SK-N-SH (cell line): ENCODE measurements around the gene LDB1. TPM values are rescaled to one million over a fixed set of nuclear protein-coding genes. Genes with fewer than 3 reads are reported as not detected.

ENCODE experiments used
- CTCF ChIA-PET: fragments of 300-600, 350-600 bp; formaldehyde crosslinking; extraction: SDS; loops from one replicate; lab custom pipeline; 2021; lab: Yijun Ruan, JAX
- POLR2A ChIA-PET: fragments of 350-600 bp; sonication (Branson Sonifier 250); formaldehyde crosslinking; extraction: SDS; loops from one replicate; lab custom pipeline; 2020; ENCODE audit warnings: antibody characterized with exemption, inconsistent platforms; lab: Yijun Ruan, JAX
- DNase-seq: peaks from one replicate; pipeline ENCODE4 v3.0.0; 2012
- H2AFZ ChIP-seq: fragments of 200-600 bp; sonication (generic); 2 replicates; pipeline ENCODE4 v1.8.1; 2016; ENCODE audit warnings: antibody characterized with exemption, mild to moderate bottlenecking, low read depth
- H3F3A ChIP-seq: fragments of 200-600 bp; sonication (generic); replicated peaks from 2 replicates; pipeline ENCODE3; 2016; ENCODE audit warnings: antibody characterized with exemption, mild to moderate bottlenecking; ENCODE audit not compliant: insufficient read depth
- H3K27ac ChIP-seq, 2 experiments: fragments of 200-500 bp in 1 of 2; fragments of 200-600 bp in 1 of 2; sonication (Bioruptor generic) in 1 of 2; sonication (generic), shearing (Covaris generic) in 1 of 2; 2 replicates each; pipeline versions ENCODE4 v1.5.1 to v1.6.1; 2014 to 2016; ENCODE audit warnings: low read depth in 2 of 2, inconsistent platforms in 1 of 2, low read length in 1 of 2, mild to moderate bottlenecking in 1 of 2, mixed read lengths in 1 of 2
- H3K27me3 ChIP-seq: fragments of 200-600 bp; sonication (generic), shearing (Covaris generic); 2 replicates; pipeline ENCODE4 v1.6.1; 2016; ENCODE audit warnings: mixed run types; ENCODE audit not compliant: insufficient read depth
- H3K36me3 ChIP-seq, 2 experiments: fragments of 200-500 bp in 1 of 2; fragments of 200-600 bp in 1 of 2; sonication (Bioruptor generic) in 1 of 2; sonication (generic) in 1 of 2; replicated peaks in 1 of 2; 2 replicates each; pipeline versions ENCODE3 to v1.5.1; 2014 to 2016; ENCODE audit warnings: low read length in 1 of 2, mild to moderate bottlenecking in 1 of 2; ENCODE audit not compliant: insufficient read depth in 2 of 2, control insufficient read depth in 1 of 2
- H3K4me1 ChIP-seq, 2 experiments: fragments of 200-500 bp in 1 of 2; fragments of 200-600 bp in 1 of 2; sonication (Bioruptor generic) in 1 of 2; sonication (generic), shearing (Covaris generic) in 1 of 2; 2 replicates each; pipeline versions ENCODE4 v1.5.1 to v1.6.1; 2014 to 2016; ENCODE audit warnings: low read depth in 1 of 2, low read length in 1 of 2, mixed run types in 1 of 2; ENCODE audit not compliant: insufficient read depth in 2 of 2, control insufficient read depth in 1 of 2
- H3K4me2 ChIP-seq: fragments of 200-600 bp; sonication (generic), shearing (Covaris generic); 2 replicates; pipeline ENCODE4 v1.6.1; 2017; ENCODE audit warnings: mixed run types
- H3K4me3 ChIP-seq, 2 experiments: fragments of 200-500 bp in 1 of 2; fragments of 200-600 bp in 1 of 2; sonication (Bioruptor generic) in 1 of 2; sonication (generic), shearing (Covaris generic) in 1 of 2; 2 replicates each; pipeline versions ENCODE4 v1.5.1 to v1.8.1; 2014 to 2016; ENCODE audit warnings: low read depth in 2 of 2, inconsistent platforms in 1 of 2, low read length in 1 of 2, mild to moderate bottlenecking in 1 of 2, mixed read lengths in 1 of 2, moderate library complexity in 1 of 2
- H3K79me2 ChIP-seq: fragments of 200-600 bp; sonication (generic); 2 replicates; pipeline ENCODE4 v1.8.1; 2017; ENCODE audit warnings: mild to moderate bottlenecking; ENCODE audit not compliant: insufficient read depth
- H3K9ac ChIP-seq: fragments of 200-600 bp; sonication (generic); 2 replicates; pipeline ENCODE4 v1.6.1; 2017; ENCODE audit warnings: mixed run types
- H3K9me2 ChIP-seq: fragments of 200-600 bp; sonication (generic); 2 replicates; pipeline ENCODE4 v1.6.1; 2017; ENCODE audit warnings: mixed run types
- H3K9me3 ChIP-seq: fragments of 200-600 bp; sonication (generic); 2 replicates; pipeline ENCODE4 v1.6.1; 2017; ENCODE audit warnings: mixed run types, mild to moderate bottlenecking, moderate library complexity
- H4K20me1 ChIP-seq: fragments of 200-600 bp; sonication (generic); 2 replicates; pipeline ENCODE4 v1.6.1; 2017; ENCODE audit warnings: mild to moderate bottlenecking, mixed run types; ENCODE audit not compliant: insufficient read depth
- CHD2 ChIP-seq: fragments of 150-350 bp; IDR thresholded peaks from 2 replicates; pipeline ENCODE4 v1.6.1; 2018; ENCODE audit warnings: low read length; ENCODE audit not compliant: partially characterized antibody
- ELF1 ChIP-seq: IDR thresholded peaks from 2 replicates; pipeline ENCODE4 v1.4.0; 2012
- EP300 ChIP-seq, 2 experiments: IDR thresholded peaks; 2 replicates each; pipeline versions ENCODE4 v1.4.0 to v1.6.1; 2012; ENCODE audit warnings: borderline replicate concordance in 1 of 2, low read depth in 1 of 2, low read length in 1 of 2
- EZH2phosphoT487 ChIP-seq: fragments of 200-600 bp; sonication (generic); IDR thresholded peaks from 2 replicates; pipeline ENCODE4 v1.6.1; 2017; ENCODE audit warnings: low read depth, mixed run types, mild to moderate bottlenecking, antibody characterized with exemption, moderate library complexity, borderline replicate concordance
- FOXM1 ChIP-seq: IDR thresholded peaks from 2 replicates; pipeline ENCODE4 v1.4.0; 2012; ENCODE audit warnings: low read depth, mild to moderate bottlenecking
- GABPA ChIP-seq: IDR thresholded peaks from 2 replicates; pipeline ENCODE4 v1.4.0; 2012; ENCODE audit warnings: low read depth, mild to moderate bottlenecking
- IRF3 ChIP-seq: fragments of 150-350 bp; IDR thresholded peaks from 2 replicates; pipeline ENCODE4 v1.6.1; 2016; ENCODE audit warnings: mild to moderate bottlenecking, low read depth, low read length
- JUND ChIP-seq: IDR thresholded peaks from 2 replicates; pipeline ENCODE4 v1.4.0; 2012
- NFIC ChIP-seq: IDR thresholded peaks from 2 replicates; pipeline ENCODE4 v1.4.0; 2012; ENCODE audit warnings: borderline replicate concordance
- PBX3 ChIP-seq: IDR thresholded peaks from 2 replicates; pipeline ENCODE4; 2012
- RAD21 ChIP-seq: IDR thresholded peaks from 2 replicates; pipeline ENCODE4 v1.6.1; 2012; ENCODE audit warnings: mild to moderate bottlenecking, low read length
- RFX5 ChIP-seq: IDR thresholded peaks from 2 replicates; pipeline ENCODE4 v1.6.1; 2012; ENCODE audit warnings: mild to moderate bottlenecking, improper control_type of control experiment, low read length
- RXRA ChIP-seq: IDR thresholded peaks from 2 replicates; pipeline ENCODE4 v1.4.0; 2012; ENCODE audit warnings: low read depth, mild to moderate bottlenecking, borderline replicate concordance
- SMC3 ChIP-seq: IDR thresholded peaks from 2 replicates; pipeline ENCODE4 v1.6.1; 2012; ENCODE audit warnings: low read depth, low read length, improper control_type of control experiment
- TAF1 ChIP-seq: IDR thresholded peaks from 2 replicates; pipeline ENCODE4 v1.6.1; 2012; ENCODE audit warnings: low read depth, mild to moderate bottlenecking, low read length, moderate library complexity, borderline replicate concordance
- TEAD4 ChIP-seq: IDR thresholded peaks from 2 replicates; pipeline ENCODE4 v1.4.0; 2012; ENCODE audit warnings: mild to moderate bottlenecking, borderline replicate concordance; ENCODE audit not compliant: insufficient read depth
- YY1 ChIP-seq: IDR thresholded peaks from 2 replicates; pipeline ENCODE4 v1.4.0; 2012; ENCODE audit warnings: low read depth, mild to moderate bottlenecking
- ZBTB33 ChIP-seq: IDR thresholded peaks from 2 replicates; pipeline ENCODE4 v1.4.0; 2012; ENCODE audit warnings: low read depth, borderline replicate concordance
- WGBS: methylation state at CpG from one replicate; pipeline ENCODE4 v1.1.6; 2017; ENCODE audit warnings: low lambda C conversion rate; 5-methylcytosine and 5-hydroxymethylcytosine counted together
- polyA plus RNA-seq, 3 experiments: library from polyadenylated mRNA; depleted of rRNA; stranded (reverse); fragments of >200 nt; gene quantifications; 2 replicates each; pipeline ENCODE4 v1.2.3, GENCODE V29; 2012
- TF ChIP-seq, protein P1 (sequence below): IDR thresholded peaks from 2 replicates; pipeline ENCODE4 v1.4.0; 2012; ENCODE audit warnings: low read depth, borderline replicate concordance
- TF ChIP-seq, protein P2 (sequence below): IDR thresholded peaks from 2 replicates; pipeline ENCODE4 v1.6.1; 2012; ENCODE audit warnings: mild to moderate bottlenecking, low read depth, low read length, moderate library complexity

Gene LDB1
- polyA plus RNA-seq, 1 of the 3 experiments (the other 2 are of a cell fraction), result 85.9 TPM

GRCh38 chr10:102123223-102123622, 3.1 kb upstream of the LDB1 start:
- Histone ChIP-seq H3K27me3 (no peaks in the 10 kb centered on the region), H3K79me2 (peaks cover 22% of the 10 kb centered on the region), H3K9me2 (no peaks in the 10 kb centered on the region), H3K9ac (no peak overlapping the region), H3K36me3 (no peaks in the 10 kb centered on the region), H3K4me2 (no peak overlapping the region), H3F3A (peaks cover 20% of the 10 kb centered on the region), H3K27ac (no peak overlapping the region), H3K4me1 (peaks cover 15 to 27% of the 10 kb centered on the region in 2 experiments; a peak in 3 of 4 replicates), H4K20me1 (no peaks in the 10 kb centered on the region), H3K9me3 (no peaks in the 10 kb centered on the region), H2AFZ (no peak overlapping the region), H3K4me3 (no peak overlapping the region)
- ChIA-PET POLR2A (interaction anchor here (0.6 kb wide), 1 partner anchor 298 kb away, joined by 3 read pairs; the partner anchor contains the start of gene FBXL15), CTCF (interaction anchor here (1.2 to 3.6 kb wide), 4 partner anchors 9 to 271 kb away, joined by 3 to 39 read pairs (median 4); partner anchors contain the start of gene PPRC1)
- DNase-seq, result no peak
- no peak for TF ChIP-seq TEAD4
- no peak for TF ChIP-seq NFIC
- no peak for TF ChIP-seq GABPA
- no peak for TF ChIP-seq FOXM1
- TF ChIP-seq ZBTB33, result no peak
- TF ChIP-seq RAD21, result no peak
- TF ChIP-seq IRF3, result no peak
- TF ChIP-seq RFX5, result no peak
- no peak for TF ChIP-seq TAF1
- no peak for TF ChIP-seq EZH2phosphoT487
- no peak for TF ChIP-seq RXRA
- TF ChIP-seq CHD2, result no peak
- TF ChIP-seq, protein P1, sequence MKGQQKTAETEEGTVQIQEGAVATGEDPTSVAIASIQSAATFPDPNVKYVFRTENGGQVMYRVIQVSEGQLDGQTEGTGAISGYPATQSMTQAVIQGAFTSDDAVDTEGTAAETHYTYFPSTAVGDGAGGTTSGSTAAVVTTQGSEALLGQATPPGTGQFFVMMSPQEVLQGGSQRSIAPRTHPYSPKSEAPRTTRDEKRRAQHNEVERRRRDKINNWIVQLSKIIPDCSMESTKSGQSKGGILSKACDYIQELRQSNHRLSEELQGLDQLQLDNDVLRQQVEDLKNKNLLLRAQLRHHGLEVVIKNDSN, result no peak
- TF ChIP-seq ELF1, result no peak
- no peak for TF ChIP-seq SMC3
- no peak for TF ChIP-seq YY1
- TF ChIP-seq JUND, result no peak
- TF ChIP-seq, protein P2, sequence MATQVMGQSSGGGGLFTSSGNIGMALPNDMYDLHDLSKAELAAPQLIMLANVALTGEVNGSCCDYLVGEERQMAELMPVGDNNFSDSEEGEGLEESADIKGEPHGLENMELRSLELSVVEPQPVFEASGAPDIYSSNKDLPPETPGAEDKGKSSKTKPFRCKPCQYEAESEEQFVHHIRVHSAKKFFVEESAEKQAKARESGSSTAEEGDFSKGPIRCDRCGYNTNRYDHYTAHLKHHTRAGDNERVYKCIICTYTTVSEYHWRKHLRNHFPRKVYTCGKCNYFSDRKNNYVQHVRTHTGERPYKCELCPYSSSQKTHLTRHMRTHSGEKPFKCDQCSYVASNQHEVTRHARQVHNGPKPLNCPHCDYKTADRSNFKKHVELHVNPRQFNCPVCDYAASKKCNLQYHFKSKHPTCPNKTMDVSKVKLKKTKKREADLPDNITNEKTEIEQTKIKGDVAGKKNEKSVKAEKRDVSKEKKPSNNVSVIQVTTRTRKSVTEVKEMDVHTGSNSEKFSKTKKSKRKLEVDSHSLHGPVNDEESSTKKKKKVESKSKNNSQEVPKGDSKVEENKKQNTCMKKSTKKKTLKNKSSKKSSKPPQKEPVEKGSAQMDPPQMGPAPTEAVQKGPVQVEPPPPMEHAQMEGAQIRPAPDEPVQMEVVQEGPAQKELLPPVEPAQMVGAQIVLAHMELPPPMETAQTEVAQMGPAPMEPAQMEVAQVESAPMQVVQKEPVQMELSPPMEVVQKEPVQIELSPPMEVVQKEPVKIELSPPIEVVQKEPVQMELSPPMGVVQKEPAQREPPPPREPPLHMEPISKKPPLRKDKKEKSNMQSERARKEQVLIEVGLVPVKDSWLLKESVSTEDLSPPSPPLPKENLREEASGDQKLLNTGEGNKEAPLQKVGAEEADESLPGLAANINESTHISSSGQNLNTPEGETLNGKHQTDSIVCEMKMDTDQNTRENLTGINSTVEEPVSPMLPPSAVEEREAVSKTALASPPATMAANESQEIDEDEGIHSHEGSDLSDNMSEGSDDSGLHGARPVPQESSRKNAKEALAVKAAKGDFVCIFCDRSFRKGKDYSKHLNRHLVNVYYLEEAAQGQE, result no peak
- TF ChIP-seq PBX3, result no peak
- no peak for TF ChIP-seq EP300 (IDR thresholded peaks at IDR 0.05; ENCODE audit: borderline replicate concordance in 1 of 2, low read depth in 1 of 2, low read length in 1 of 2)
- 90% methylated on average over 3 of the region's 3 CpGs for WGBS
